B cell (primary cell): ENCODE data around the gene CPNE4. TPM values are rescaled to one million over a fixed set of nuclear protein-coding genes. Genes with fewer than 3 reads are reported as not detected.

Experiments used
- ATAC-seq: fragments of 200-7000 bp; cut with Tn5 transposase; one replicate; pipeline ENCODE4 v1.10.0; 2021; ENCODE audit warnings: low read depth, mild to moderate bottlenecking, moderate number of reproducible peaks, moderate library complexity
- CTCF ChIA-PET: fragments of 350-600 bp; sonication (Branson Sonifier 250); formaldehyde crosslinking; loops from one replicate; lab custom pipeline; 2021; ENCODE audit warnings: antibody characterized with exemption, inconsistent platforms; lab: Charles Lee
- POLR2A ChIA-PET: fragments of 350-600 bp; sonication (Branson Sonifier 250); formaldehyde crosslinking; loops from one replicate; lab custom pipeline; 2021; ENCODE audit warnings: antibody characterized with exemption; lab: Charles Lee
- DNase-seq: peaks from one replicate; pipeline ENCODE4 v3.0.0; 2013
- H2AFZ ChIP-seq: 2 replicates; pipeline ENCODE4 v1.6.1; 2012; ENCODE audit warnings: mild to moderate bottlenecking, low read depth, low read length; ENCODE audit not compliant: insufficient read depth, poor library complexity, severe bottlenecking
- H3K27ac ChIP-seq, 2 donors: 1 replicate in 1 of 2; 2 replicates in 1 of 2; pipeline ENCODE4 v1.5.1; 2012 to 2013; ENCODE audit warnings: low read length in 2 of 2, mild to moderate bottlenecking in 2 of 2, moderate library complexity in 1 of 2
- H3K27me3 ChIP-seq, 4 experiments: fragments of 200-600 bp in 1 of 4; sonication (generic) in 1 of 4; replicated peaks in 1 of 4; 1 replicate in 2 of 4; 2 replicates in 2 of 4; pipeline versions ENCODE4 v1.6.1 to v1.7.0; 2013 to 2016; ENCODE audit warnings: low read length in 3 of 4, mild to moderate bottlenecking in 2 of 4, mixed read lengths in 1 of 4, moderate library complexity in 1 of 4; ENCODE audit not compliant: insufficient read depth in 4 of 4, control insufficient read depth in 3 of 4; ENCODE audit errors: control extremely low read depth in 1 of 4
- H3K36me3 ChIP-seq, 2 experiments: replicated peaks in 1 of 2; 1 replicate in 1 of 2; 2 replicates in 1 of 2; pipeline versions ENCODE4 v1.6.1 to v1.7.1; 2013; ENCODE audit warnings: low read length in 1 of 2; ENCODE audit not compliant: insufficient read depth in 2 of 2, control insufficient read depth in 1 of 2; ENCODE audit errors: control extremely low read depth in 1 of 2, extremely low read depth in 1 of 2
- H3K4me1 ChIP-seq, 2 donors: fragments of 200-600 bp in 1 of 2; sonication (generic) in 1 of 2; 1 replicate in 1 of 2; 2 replicates in 1 of 2; pipeline versions ENCODE4 v1.5.1 to v1.6.1; 2013 to 2017; ENCODE audit warnings: low read length in 2 of 2; ENCODE audit not compliant: control insufficient read depth in 2 of 2, insufficient read depth in 2 of 2
- H3K4me2 ChIP-seq: replicated peaks from 2 replicates; pipeline ENCODE3; 2012; ENCODE audit warnings: mild to moderate bottlenecking, low read depth, low read length; ENCODE audit not compliant: poor library complexity, severe bottlenecking
- H3K4me3 ChIP-seq, 5 experiments: fragments of 200-600 bp in 1 of 5; sonication (generic) in 1 of 5; 1 replicate in 3 of 5; 2 replicates in 2 of 5; pipeline versions ENCODE4 v1.5.1 to v1.7.0; 2011 to 2016; ENCODE audit warnings: low read length in 4 of 5, mild to moderate bottlenecking in 4 of 5, low read depth in 2 of 5, control low read depth in 1 of 5, moderate library complexity in 1 of 5; ENCODE audit not compliant: insufficient read depth in 1 of 5; ENCODE audit errors: control extremely low read depth in 1 of 5, extremely low read depth in 1 of 5
- H3K79me2 ChIP-seq: fragments of 200-600 bp; sonication (generic); one replicate; pipeline ENCODE4 v1.6.0; 2016; ENCODE audit warnings: low read length; ENCODE audit not compliant: control insufficient read depth, insufficient read depth
- H3K9ac ChIP-seq: fragments of 200-600 bp; sonication (generic); 2 replicates; pipeline ENCODE4 v1.6.1; 2017; ENCODE audit warnings: mild to moderate bottlenecking, low read length, moderate library complexity
- H3K9me3 ChIP-seq, 3 donors: one replicate each; pipeline versions ENCODE4 v1.6.1 to v1.7.1; 2013; ENCODE audit warnings: low read length in 2 of 3; ENCODE audit not compliant: control insufficient read depth in 2 of 3, insufficient read depth in 1 of 3; ENCODE audit errors: control extremely low read depth in 1 of 3
- H4K20me1 ChIP-seq: 2 replicates; pipeline ENCODE4 v1.6.0; 2012; ENCODE audit warnings: mild to moderate bottlenecking, low read length; ENCODE audit not compliant: insufficient read depth, control insufficient read depth, poor library complexity, severe bottlenecking
- H3K27ac Mint-ChIP-seq: one replicate; pipeline ENCODE4 v1.8.0; 2021; ENCODE audit warnings: mixed read lengths
- H3K27me3 Mint-ChIP-seq: one replicate; pipeline ENCODE4 v1.8.0; 2021; ENCODE audit warnings: mixed read lengths
- H3K4me1 Mint-ChIP-seq: one replicate; pipeline ENCODE4 v1.8.0; 2021; ENCODE audit warnings: mixed read lengths
- H3K4me3 Mint-ChIP-seq: one replicate; pipeline ENCODE4 v1.8.0; 2021; ENCODE audit warnings: mixed read lengths
- H3K9me3 Mint-ChIP-seq: one replicate; pipeline ENCODE4 v1.8.0; 2022; ENCODE audit warnings: mixed read lengths; ENCODE audit not compliant: insufficient read depth
- EZH2 ChIP-seq: IDR thresholded peaks from 2 replicates; pipeline ENCODE4 v1.6.1; 2012; ENCODE audit warnings: borderline replicate concordance, low read depth, mild to moderate bottlenecking, moderate library complexity, low read length; ENCODE audit not compliant: insufficient read depth, poor library complexity, severe bottlenecking
- WGBS: methylation state at CpG from one replicate; pipeline ENCODE4 v1.1.5; 2013; ENCODE audit warnings: missing lambda C conversion rate; ENCODE audit not compliant: insufficient coverage; 5-methylcytosine and 5-hydroxymethylcytosine counted together
- intact Hi-C: fragments of 100-400 bp; cut with micrococcal nuclease; formaldehyde crosslinking; loops from one replicate; pipeline ENCODE4 v1.10.0; 2022
- polyA plus RNA-seq: library from polyadenylated mRNA; depleted of rRNA; stranded (reverse); fragments of >200 nt; gene quantifications from 2 replicates; pipeline ENCODE4 v1.2.3, GENCODE V29; 2012
- total RNA-seq, 2 donors: library from RNA; stranded (reverse); fragments of 120-200 nt in 1 of 2; gene quantifications; 1 replicate in 1 of 2; 2 replicates in 1 of 2; pipeline versions ENCODE4 v1.2.3 to v1.2.4, GENCODE V29; 2013 to 2022
- TF ChIP-seq, protein P1 (sequence below): fragments of 200-600 bp; IDR thresholded peaks from one replicate; pipeline ENCODE4 v1.8.0; 2022; ENCODE audit warnings: antibody characterized with exemption, mild to moderate bottlenecking

Gene CPNE4
- total and polyA plus RNA-seq, 2 donors (not counting 1 experiment from before 2014, with no cell fraction given): not detected

DNA sequence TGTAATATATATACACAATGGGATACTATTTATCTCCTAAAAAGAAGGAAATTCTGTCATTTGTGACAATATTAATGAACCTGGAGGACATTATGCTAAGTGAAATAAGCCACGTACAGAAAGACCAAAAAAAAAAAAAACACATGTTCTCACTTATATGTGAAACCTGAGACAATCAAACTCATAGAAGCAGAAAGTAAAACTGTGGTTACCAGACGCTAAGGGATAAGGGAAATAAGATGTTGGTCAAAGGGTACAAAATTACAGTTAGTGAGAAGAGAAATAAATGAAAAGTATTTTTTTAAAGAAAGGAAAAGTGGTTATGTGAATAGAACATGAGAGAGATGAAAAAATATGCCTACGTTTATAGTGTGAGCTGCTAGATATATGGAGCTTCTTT, 101.1 kb downstream of the CPNE4 start:
- no peak overlapping the region for H3K27ac Mint-ChIP-seq
- Histone ChIP-seq H3K79me2 (no peaks in the 10 kb centered on the region), H3K4me2 (no peak overlapping the region), H3K9me3 (no peaks in the 10 kb centered on the region), H3K36me3 (no peaks in the 10 kb centered on the region), H3K4me1 (no peaks in the 10 kb centered on the region), H4K20me1 (no peaks in the 10 kb centered on the region), H3K27me3 (peaks cover 0 to 2% (median 0%) of the 10 kb centered on the region in 4 experiments), H2AFZ (no peak overlapping the region), H3K9ac (no peak overlapping the region), H3K4me3 (no peak overlapping the region), H3K27ac (no peak overlapping the region)
- CTCF ChIA-PET: no interaction called here
- no peak for DNase-seq
- H3K4me3 Mint-ChIP-seq: no peak overlapping the region
- TF ChIP-seq, protein P1, sequence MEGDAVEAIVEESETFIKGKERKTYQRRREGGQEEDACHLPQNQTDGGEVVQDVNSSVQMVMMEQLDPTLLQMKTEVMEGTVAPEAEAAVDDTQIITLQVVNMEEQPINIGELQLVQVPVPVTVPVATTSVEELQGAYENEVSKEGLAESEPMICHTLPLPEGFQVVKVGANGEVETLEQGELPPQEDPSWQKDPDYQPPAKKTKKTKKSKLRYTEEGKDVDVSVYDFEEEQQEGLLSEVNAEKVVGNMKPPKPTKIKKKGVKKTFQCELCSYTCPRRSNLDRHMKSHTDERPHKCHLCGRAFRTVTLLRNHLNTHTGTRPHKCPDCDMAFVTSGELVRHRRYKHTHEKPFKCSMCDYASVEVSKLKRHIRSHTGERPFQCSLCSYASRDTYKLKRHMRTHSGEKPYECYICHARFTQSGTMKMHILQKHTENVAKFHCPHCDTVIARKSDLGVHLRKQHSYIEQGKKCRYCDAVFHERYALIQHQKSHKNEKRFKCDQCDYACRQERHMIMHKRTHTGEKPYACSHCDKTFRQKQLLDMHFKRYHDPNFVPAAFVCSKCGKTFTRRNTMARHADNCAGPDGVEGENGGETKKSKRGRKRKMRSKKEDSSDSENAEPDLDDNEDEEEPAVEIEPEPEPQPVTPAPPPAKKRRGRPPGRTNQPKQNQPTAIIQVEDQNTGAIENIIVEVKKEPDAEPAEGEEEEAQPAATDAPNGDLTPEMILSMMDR: no peak
- no peak for TF ChIP-seq EZH2
- ATAC-seq: no peak
- no peaks in the 10 kb centered on the region for H3K4me1 Mint-ChIP-seq
- no peaks in the 10 kb centered on the region for H3K9me3 Mint-ChIP-seq
- intact Hi-C loops: no loop called here
- POLR2A ChIA-PET: no interaction called here
- 80% methylated on average over 1 of the region's 3 CpGs for WGBS
- H3K27me3 Mint-ChIP-seq: no peaks in the 10 kb centered on the region

DNA sequence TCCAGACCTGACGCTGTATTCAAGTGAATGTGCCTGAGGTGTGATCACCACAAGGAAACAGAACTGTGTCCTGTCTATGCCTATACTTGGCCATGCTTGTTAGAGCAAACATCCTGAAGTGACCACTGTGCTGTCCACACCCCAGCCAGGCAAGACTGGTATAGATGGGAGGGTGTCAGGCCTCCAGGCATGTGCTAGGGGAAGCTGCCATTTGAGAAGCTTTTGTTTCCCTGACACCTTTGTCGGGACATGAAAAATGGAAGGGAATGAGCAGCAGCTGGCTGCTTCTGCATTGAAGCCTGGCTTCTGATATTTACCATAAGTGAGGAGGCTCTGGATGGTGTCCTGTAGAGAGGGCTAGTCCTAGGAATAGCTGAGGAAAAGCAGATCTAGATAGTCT, 106.2 kb downstream of the CPNE4 start:
- no peak for TF ChIP-seq EZH2
- TF ChIP-seq, protein P1: no peak
- Histone ChIP-seq H2AFZ (no peak overlapping the region), H3K79me2 (no peaks in the 10 kb centered on the region), H3K4me3 (no peak overlapping the region), H3K27ac (no peak overlapping the region), H3K9ac (no peak overlapping the region), H3K27me3 (peaks cover 0 to 2% (median 0%) of the 10 kb centered on the region in 4 experiments), H4K20me1 (no peaks in the 10 kb centered on the region), H3K4me1 (no peaks in the 10 kb centered on the region), H3K9me3 (no peaks in the 10 kb centered on the region), H3K36me3 (no peaks in the 10 kb centered on the region), H3K4me2 (no peak overlapping the region)
- WGBS: 60% methylated on average over 2 of the region's 2 CpGs
- Mint-ChIP-seq H3K9me3 (no peaks in the 10 kb centered on the region), H3K4me3 (no peak overlapping the region), H3K27me3 (no peaks in the 10 kb centered on the region), H3K27ac (no peak overlapping the region), H3K4me1 (no peaks in the 10 kb centered on the region)
- DNase-seq (no peak), ATAC-seq (no peak)
- CTCF ChIA-PET: no interaction called here
- POLR2A ChIA-PET: no interaction called here
- intact Hi-C loops: no loop called here
